SJCRH30 (cell line): ENCODE measurements around the gene PI4KB. TPM values are rescaled to one million over a fixed set of nuclear protein-coding genes. Genes with fewer than 3 reads are reported as not detected.
A peak's percentile ranks its signal among the peaks of the same experiment; 100 is the strongest.

Source experiments
- DNase-seq, 2 experiments: peaks; one replicate each; pipeline ENCODE4 v3.0.0-alpha.2; 2015 to 2020
- H3K27ac ChIP-seq: fragments of 250-450 bp; sonication (Bioruptor Pico); 2 replicates; pipeline ENCODE4 v1.5.1; 2020; ENCODE audit warnings: mild to moderate bottlenecking, moderate library complexity
- H3K27me3 ChIP-seq: fragments of 250-450 bp; sonication (Bioruptor Pico); 2 replicates; pipeline ENCODE4 v1.5.1; 2020; ENCODE audit warnings: mild to moderate bottlenecking, moderate library complexity
- H3K36me3 ChIP-seq: fragments of 250-450 bp; sonication (Bioruptor Pico); 2 replicates; pipeline ENCODE4 v1.5.1; 2020; ENCODE audit warnings: mild to moderate bottlenecking, moderate library complexity
- H3K4me1 ChIP-seq: fragments of 250-450 bp; sonication (Bioruptor Pico); 2 replicates; pipeline ENCODE4 v1.5.1; 2020; ENCODE audit warnings: mild to moderate bottlenecking, moderate library complexity
- H3K4me3 ChIP-seq: fragments of 250-450 bp; sonication (Bioruptor Pico); 2 replicates; pipeline ENCODE4 v1.5.1; 2020; ENCODE audit warnings: mild to moderate bottlenecking, moderate library complexity
- H3K9me3 ChIP-seq: fragments of 250-450 bp; sonication (Bioruptor Pico); replicated peaks from 2 replicates; pipeline ENCODE4 v1.5.1; 2020; ENCODE audit warnings: mild to moderate bottlenecking, moderate library complexity
- total RNA-seq: library from RNA; depleted of rRNA; stranded (reverse); fragments of >200 nt; shearing (Covaris generic); gene quantifications from 2 replicates; pipeline ENCODE4 v1.2.3, GENCODE V29; 2014

Gene PI4KB
- total RNA-seq, 1 experiment from 2014 or later = 32.3 TPM

DNA sequence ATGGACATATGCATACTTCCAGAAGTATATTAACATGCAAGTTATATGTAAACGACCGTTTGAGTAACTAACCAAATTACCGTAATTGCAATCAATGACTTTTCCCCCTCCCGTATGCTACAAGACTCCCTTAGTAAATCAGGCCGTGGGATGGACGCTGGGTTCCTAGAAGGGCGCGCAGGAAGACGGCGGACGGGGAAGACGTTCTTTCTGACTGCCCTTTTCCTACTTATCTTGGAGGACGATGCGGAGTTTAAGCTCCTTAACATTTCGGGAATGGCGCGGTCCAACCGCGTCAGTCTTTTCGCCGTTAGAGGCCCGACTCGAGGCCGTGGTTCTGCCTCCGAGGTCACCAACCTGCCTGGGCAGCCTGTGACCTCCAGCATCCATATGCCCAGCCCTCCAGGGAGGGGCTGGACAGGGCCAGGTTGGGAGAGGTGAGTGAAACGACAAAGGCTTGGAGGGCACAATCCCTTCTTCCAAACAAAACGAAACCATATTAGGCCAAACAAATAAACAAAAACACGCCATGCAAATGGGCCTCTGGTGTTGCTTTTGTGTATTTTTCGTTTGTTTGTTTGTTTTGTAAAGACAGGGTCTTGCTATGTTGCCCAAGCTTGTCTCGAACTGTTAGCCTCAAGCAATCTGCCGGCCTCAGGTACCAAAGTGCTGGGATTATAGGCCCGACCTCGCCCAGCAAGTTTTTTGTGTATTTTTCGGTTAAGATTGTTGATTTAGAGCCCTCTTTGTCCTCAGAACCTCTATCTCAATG, 873 bp upstream of the PI4KB start:
- no peak for DNase-seq
- Histone ChIP-seq H3K9me3 (no peaks in the 10 kb centered on the region), H3K36me3 (peaks cover 8% of the 10 kb centered on the region; the same call in 1 of the 2 replicates), H3K4me3 (peak overlapping the region; percentile 76), H3K4me1 (peaks cover 5% of the 10 kb centered on the region), H3K27me3 (no peaks in the 10 kb centered on the region), H3K27ac (no peak overlapping the region; the same call in 1 of the 2 replicates)

DNA sequence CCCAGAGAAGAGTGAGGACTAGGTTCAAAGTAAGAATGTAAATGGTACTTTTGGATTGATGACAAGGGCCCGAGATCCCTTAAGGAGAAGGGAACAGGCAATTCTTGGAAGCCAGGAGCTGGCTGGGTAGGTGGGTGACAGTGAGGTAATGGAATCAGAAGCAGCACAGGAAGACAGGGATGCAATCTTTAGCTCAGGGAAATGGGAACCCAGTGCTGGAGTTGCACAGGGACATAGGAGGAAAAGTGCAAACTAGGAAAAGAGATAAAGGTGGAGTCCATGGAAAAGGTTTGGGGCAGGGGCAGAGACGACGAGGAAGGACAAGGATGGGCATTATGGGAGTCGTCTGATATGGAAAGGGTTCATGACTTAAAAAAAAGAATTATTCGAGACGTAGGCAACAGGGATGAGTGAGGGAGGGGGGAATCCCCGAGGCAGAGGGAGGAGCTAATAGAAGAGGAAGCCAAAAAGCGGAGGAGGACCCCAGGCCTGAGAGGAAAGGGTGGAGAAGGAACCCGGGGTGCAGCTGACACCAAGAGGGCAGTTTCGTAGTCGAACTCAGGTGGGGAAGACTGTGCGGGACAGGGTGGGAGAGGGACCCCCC, 495 bp downstream of the PI4KB start:
- peaks cover 8% of the 10 kb centered on the region; the same call in 1 of the 2 replicates for H3K36me3 ChIP-seq
- DNase-seq = peak; percentile 56 to 62
- H3K9me3 ChIP-seq = no peaks in the 10 kb centered on the region
- peak overlapping the region; percentile 76 for H3K4me3 ChIP-seq
- H3K27ac ChIP-seq = peak overlapping the region; percentile 99
- H3K27me3 ChIP-seq = no peaks in the 10 kb centered on the region
- H3K4me1 ChIP-seq = peaks cover 5% of the 10 kb centered on the region

DNA sequence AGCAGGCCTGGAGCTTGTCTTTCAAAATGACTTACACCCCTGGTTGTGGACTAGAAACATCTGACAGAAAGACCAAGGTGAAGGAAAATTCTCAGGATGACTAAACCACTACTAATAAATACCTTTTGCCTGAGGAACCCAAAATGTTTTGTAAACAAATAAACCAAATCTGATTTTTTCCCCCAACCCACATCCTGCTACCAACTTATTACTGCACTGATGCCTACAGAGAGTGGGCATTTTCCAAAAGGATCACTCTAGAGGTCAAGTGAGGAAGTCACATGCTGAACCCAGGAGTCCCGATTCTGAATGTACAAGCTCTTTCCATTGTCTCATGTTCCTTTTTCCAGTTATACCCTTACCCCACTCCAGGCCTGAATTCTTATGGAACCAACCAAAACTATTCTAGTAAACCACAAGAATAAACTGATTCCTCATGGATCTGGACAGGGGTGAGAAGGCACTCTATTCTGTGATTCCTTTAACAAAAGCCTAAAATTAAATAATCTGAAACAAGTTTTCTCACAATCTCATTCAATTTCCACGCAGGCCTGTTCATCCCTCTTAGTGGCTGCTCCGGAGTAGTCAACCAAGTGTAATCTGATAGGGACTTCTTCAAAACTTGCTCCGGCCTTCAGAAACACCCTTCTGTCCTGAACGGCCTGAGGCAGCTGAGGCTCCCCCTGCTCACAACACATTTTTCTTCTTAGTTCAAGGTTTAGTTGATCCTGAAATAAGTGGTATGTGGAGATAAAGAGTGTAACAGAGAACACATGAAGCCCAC, 1.4 kb downstream of the PI4KB start:
- Histone ChIP-seq H3K4me3 (peak overlapping the region; percentile 76), H3K36me3 (peaks cover 8% of the 10 kb centered on the region; the same call in 1 of the 2 replicates), H3K4me1 (peaks cover 5% of the 10 kb centered on the region), H3K27me3 (no peaks in the 10 kb centered on the region), H3K9me3 (no peaks in the 10 kb centered on the region), H3K27ac (peak overlapping the region; percentile 31)
- DNase-seq = no peak

DNA sequence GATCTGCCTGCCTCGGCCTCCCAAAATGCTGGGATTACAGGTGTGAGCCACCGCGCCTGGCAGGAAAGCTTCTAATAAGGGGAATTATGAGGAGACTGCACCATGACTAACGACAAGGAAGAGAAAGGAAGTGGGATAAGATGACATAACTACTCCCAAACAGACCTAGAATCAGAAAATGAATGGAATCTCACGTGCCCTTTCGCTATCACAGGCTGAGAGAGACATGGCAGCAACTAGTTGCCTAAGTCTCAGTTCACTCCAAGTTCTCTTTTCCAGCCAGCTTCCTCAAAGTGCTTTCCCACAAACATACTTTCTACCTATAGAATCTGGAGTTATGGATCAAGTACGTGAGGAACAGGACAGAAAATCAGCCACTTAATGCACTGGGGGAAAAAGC, 2.0 kb downstream of the PI4KB start:
- Histone ChIP-seq H3K4me1 (peaks cover 5% of the 10 kb centered on the region), H3K4me3 (no peak overlapping the region), H3K27ac (peak overlapping the region; percentile 31), H3K27me3 (no peaks in the 10 kb centered on the region), H3K9me3 (no peaks in the 10 kb centered on the region), H3K36me3 (peaks cover 8% of the 10 kb centered on the region; the same call in 1 of the 2 replicates)
- DNase-seq = no peak

DNA sequence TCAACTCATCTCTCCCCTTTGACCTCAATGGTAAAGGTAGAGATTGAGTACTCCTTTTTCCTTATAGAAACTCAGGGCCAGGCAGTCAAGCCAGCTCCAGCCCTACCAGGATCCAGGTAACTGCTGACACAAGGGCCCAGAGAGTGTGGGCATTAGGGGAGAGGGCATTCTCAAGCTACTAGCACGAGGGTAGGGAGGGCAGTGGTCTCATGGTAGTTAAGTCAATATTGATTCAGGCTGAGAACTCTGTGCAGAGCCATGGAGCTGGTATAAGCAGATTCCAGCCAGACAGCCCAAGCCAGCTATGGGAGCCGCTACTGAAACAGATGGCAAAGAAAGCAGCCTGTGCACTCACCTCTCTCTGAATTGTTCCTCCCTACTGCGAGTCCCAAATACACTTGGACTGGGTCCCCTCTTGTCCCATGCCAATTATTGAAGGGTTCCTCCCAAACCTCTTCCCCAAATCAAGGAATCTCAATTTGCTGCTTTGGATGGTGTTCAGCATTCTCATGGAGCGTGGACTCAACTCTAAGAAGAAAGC, 2.8 kb downstream of the PI4KB start:
- Histone ChIP-seq H3K9me3 (no peaks in the 10 kb centered on the region), H3K27me3 (no peaks in the 10 kb centered on the region), H3K4me1 (peaks cover 5% of the 10 kb centered on the region), H3K4me3 (no peak overlapping the region), H3K36me3 (peaks cover 8% of the 10 kb centered on the region; the same call in 1 of the 2 replicates), H3K27ac (no peak overlapping the region)
- DNase-seq = no peak

DNA sequence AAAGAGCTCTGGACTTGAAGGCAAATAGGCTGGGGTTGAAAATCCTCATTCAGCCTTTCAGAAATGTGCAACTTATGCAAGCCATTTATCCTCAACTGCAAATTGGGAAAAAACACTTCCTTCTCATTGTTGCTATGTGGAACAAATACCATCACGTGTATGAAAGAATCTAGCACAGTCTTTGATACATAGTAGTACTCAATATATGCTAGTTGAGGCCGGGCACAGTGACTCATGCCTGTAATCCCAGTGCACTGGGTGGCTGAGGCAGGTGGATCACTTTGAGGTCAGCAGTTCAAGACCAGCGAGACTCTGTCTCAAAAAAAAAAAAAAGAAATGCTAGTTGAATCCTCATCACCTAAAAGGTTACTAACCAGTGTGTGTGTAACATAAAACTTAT, 8.2 kb downstream of the PI4KB start:
- peaks cover 7% of the 10 kb centered on the region for H3K4me1 ChIP-seq
- H3K4me3 ChIP-seq = no peak overlapping the region
- H3K9me3 ChIP-seq = no peaks in the 10 kb centered on the region
- DNase-seq = no peak
- no peaks in the 10 kb centered on the region for H3K27me3 ChIP-seq
- peaks cover 19% of the 10 kb centered on the region for H3K36me3 ChIP-seq
- no peak overlapping the region for H3K27ac ChIP-seq

DNA sequence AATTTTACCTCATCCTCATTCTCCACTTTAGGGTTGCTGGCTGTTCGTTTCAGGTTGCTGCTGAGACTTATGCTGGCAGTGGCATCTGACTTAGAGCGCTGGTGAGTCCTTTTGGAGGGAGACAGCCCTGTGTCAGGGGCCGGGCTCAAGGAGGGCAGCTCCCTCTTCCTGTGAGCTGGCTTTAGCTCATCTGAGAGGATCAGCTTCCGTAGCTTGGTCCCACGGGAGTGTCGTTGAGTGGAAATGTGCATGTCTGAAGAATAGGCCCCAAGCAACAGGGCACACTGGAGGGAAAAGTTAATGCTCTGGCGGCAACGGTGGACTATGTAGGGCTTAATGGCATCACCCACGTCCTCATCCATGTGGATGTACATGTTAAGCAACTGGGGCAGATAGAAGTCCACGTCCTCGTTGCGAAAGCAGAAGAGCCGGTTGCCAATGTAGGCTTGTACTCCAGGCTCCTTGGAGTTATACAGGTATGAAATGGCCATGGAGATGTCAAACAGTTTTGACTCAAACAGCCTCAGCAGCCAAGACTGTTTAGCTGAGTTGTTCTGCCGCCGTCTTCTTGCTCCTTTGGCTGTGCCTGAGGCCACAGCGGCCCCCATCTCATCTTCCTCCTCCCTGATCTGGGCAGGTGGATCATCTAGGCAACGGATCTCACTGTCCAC, 11.5 kb downstream of the PI4KB start:
- Histone ChIP-seq H3K4me3 (no peak overlapping the region), H3K27me3 (no peaks in the 10 kb centered on the region), H3K4me1 (peaks cover 33% of the 10 kb centered on the region), H3K36me3 (peaks cover 14% of the 10 kb centered on the region), H3K9me3 (no peaks in the 10 kb centered on the region), H3K27ac (no peak overlapping the region)
- no peak for DNase-seq

DNA sequence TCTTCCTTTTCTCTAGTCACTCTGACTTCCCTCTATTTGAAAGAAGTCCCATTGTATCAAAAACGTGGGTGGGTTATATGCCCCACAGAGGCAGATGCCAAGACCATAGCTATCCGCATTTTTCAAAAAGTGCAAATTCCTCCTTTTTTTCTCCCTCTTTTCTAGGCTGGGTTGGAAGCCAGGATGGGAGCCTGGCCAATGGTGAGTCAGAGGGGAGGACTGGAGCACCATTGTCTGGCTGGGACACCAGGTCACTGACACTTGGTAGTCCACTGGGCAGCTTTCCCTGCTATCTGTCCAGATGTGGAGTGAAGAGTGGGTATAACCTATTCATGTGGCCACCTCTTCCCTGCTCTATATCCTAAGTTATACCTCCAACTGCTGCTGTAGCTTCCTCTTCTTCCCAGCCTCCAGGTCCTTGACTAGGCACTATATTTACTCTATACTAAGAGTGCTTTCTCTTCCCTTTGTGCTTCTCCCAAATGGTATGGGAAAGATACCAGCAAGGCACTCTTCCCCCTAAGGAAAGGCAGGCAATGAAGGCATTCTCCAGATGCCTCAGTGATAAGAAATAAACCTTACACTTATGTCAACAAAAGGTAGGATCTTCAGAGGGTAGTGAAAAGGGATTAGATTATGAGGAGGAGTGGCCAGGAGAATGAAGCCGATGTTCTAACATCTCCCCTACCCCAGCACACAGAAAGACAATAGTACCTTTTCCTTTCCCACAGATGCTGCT, 12.9 kb downstream of the PI4KB start:
- DNase-seq = peak; percentile 32 to 45
- Histone ChIP-seq H3K9me3 (no peaks in the 10 kb centered on the region), H3K27me3 (no peaks in the 10 kb centered on the region), H3K36me3 (peaks cover 14% of the 10 kb centered on the region), H3K4me3 (no peak overlapping the region), H3K4me1 (peaks cover 44% of the 10 kb centered on the region), H3K27ac (peak overlapping the region; percentile 29; the same call in 1 of the 2 replicates)

DNA sequence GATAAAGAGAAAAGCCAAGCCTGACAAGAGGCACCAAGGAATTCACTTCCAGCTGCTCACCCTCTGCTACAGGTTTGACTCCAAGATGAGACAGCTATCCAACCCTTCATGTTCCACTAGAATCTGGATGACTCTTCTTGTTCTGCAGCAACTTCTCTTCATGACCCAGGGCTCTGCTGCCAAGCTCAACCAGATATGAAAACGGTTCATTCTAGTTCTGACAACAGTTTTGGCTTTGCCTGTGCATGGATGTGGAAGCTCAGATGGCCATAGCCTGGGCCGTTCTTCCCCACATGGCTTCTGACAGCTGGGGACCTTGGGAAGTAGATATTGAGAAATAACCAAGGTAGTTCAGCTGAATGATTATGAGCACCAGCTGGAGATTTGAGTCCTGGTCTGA, 13.7 kb downstream of the PI4KB start:
- H3K36me3 ChIP-seq = peaks cover 14% of the 10 kb centered on the region
- peaks cover 52% of the 10 kb centered on the region for H3K4me1 ChIP-seq
- no peaks in the 10 kb centered on the region for H3K27me3 ChIP-seq
- DNase-seq = no peak
- peak overlapping the region; percentile 29; the same call in 1 of the 2 replicates for H3K27ac ChIP-seq
- H3K4me3 ChIP-seq = no peak overlapping the region
- H3K9me3 ChIP-seq = no peaks in the 10 kb centered on the region

DNA sequence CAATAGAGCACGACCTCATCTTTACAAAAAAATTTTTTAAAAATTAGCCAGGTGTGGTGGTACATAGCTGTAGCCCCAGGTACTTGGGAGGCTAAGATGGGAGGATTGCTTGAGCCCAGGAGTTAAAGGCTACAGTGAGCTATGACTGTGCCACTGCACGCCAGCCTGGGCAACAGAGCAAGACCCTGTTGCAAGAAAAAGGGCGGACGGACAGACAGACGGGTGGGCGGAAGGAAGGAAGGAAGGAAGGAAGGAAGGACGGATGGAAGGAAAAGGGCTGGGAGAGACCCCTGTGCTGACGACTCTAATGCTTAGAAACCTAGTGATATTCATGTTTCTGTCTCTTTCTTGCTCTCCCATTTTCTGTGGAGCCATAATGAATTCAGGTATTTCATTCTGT, 14.4 kb downstream of the PI4KB start:
- Histone ChIP-seq H3K4me1 (peaks cover 57% of the 10 kb centered on the region), H3K36me3 (peaks cover 18% of the 10 kb centered on the region), H3K4me3 (no peak overlapping the region), H3K9me3 (no peaks in the 10 kb centered on the region), H3K27ac (no peak overlapping the region), H3K27me3 (no peaks in the 10 kb centered on the region)
- DNase-seq = no peak

DNA sequence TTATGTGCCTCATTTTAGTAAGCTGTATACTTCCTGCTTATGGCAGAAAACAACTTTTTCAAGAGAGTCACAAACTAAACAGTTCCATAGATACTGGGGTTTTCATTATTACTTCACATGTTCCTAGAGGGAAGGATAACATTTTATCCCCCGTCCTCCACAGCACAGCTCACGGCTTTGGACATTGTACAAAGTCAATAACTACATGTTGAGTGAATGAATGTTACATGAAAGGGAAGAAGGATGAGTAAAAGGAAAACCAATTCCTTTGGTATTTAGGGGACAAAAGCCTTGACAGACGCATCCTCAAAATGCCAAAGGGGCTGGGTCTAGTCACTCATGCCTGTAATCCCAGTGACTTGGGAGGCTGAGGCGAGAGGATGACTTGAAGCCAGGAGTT, 14.8 kb downstream of the PI4KB start:
- no peak for DNase-seq
- no peaks in the 10 kb centered on the region for H3K9me3 ChIP-seq
- no peaks in the 10 kb centered on the region for H3K27me3 ChIP-seq
- peak overlapping the region; percentile 78 for H3K27ac ChIP-seq
- H3K36me3 ChIP-seq = peaks cover 19% of the 10 kb centered on the region
- no peak overlapping the region for H3K4me3 ChIP-seq
- H3K4me1 ChIP-seq = peaks cover 57% of the 10 kb centered on the region

DNA sequence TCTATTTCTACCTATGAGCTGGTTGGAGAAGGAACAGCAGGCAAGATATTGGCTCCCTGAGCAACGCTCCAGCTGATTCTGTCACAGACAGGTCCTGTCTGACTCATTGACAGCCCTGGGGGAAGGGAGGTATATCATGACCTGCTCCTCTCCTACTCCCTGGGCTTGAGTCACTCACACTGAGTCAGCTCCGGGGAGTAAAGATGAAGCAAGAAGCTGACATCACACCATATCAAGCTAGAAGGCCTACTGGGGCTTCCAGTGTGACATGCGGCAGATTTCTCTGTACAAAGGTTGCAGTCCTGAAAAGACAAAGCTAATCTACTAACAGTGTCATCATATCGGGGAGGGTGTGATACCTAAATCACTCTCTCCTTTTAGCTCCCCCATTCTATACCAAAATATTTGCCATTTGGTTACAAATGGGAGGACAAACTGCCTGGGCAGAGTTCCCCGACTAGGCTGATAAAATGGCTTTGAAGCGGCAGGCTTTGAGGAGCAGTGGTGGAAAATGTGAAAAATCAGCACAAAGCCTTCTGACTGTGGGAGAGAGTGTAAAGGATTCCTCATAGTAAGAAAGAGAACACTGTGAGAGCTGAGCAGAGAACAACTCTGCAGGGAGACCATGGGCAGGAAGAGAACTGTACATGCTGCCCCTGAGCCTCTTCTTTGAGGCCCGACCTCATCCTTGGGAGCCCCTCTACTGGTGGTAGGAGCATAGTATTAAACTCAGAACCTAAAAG, 15.5 kb downstream of the PI4KB start:
- peaks cover 26% of the 10 kb centered on the region for H3K36me3 ChIP-seq
- peaks cover 57% of the 10 kb centered on the region for H3K4me1 ChIP-seq
- peak; percentile 59 to 66 for DNase-seq
- H3K27me3 ChIP-seq = no peaks in the 10 kb centered on the region
- H3K9me3 ChIP-seq = no peaks in the 10 kb centered on the region
- H3K4me3 ChIP-seq = no peak overlapping the region
- H3K27ac ChIP-seq = peak overlapping the region; percentile 78

DNA sequence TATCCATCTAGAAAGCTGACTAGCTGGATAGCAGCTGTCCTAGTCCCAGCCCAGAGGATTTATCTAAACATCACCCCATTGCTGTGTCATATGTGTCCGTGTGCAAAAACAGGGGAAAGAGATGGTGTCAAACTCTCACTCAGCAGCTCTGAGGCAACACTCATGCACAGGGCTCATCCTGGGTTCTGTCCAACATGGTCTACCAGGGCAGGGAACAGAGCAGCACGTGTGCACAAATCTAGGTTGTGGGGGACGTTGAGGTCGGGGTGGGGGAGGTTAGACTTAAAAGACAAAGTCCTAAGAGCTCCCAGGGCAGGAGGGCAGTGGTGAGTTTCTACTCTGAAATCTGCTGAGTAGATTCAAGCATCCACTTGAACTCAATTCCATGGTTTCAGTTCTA, 16.2 kb downstream of the PI4KB start:
- H3K4me1 ChIP-seq = peaks cover 57% of the 10 kb centered on the region
- H3K27me3 ChIP-seq = no peaks in the 10 kb centered on the region
- no peaks in the 10 kb centered on the region for H3K9me3 ChIP-seq
- no peak for DNase-seq
- peaks cover 31% of the 10 kb centered on the region for H3K36me3 ChIP-seq
- no peak overlapping the region for H3K4me3 ChIP-seq
- H3K27ac ChIP-seq = peak overlapping the region; percentile 78; the same call in 1 of the 2 replicates
